Skin epidermis (tissue), 12 donors: Measurements from ENCODE around the gene DES.
"Not testable (repeated sequence)": the region's sequence is repeated elsewhere in the genome, so short reads cannot be mapped to it uniquely, and the experiment has no call there.

Experiments used
- H3K27ac ChIP-seq, 21 experiments: fragments of 200-600 bp; sonication (generic) in 11 of 21; one replicate each; pipeline ENCODE4 v1.5.0; 2020; ENCODE audit warnings: mild to moderate bottlenecking in 3 of 21, inconsistent platforms in 2 of 21, moderate library complexity in 2 of 21
- H3K4me3 ChIP-seq, 7 experiments: fragments of 200-600 bp; sonication (generic) in 2 of 7; one replicate each; pipeline ENCODE4 v1.5.0; 2020; ENCODE audit warnings: inconsistent platforms in 2 of 7, mild to moderate bottlenecking in 2 of 7, moderate library complexity in 1 of 7

The DES gene

DNA sequence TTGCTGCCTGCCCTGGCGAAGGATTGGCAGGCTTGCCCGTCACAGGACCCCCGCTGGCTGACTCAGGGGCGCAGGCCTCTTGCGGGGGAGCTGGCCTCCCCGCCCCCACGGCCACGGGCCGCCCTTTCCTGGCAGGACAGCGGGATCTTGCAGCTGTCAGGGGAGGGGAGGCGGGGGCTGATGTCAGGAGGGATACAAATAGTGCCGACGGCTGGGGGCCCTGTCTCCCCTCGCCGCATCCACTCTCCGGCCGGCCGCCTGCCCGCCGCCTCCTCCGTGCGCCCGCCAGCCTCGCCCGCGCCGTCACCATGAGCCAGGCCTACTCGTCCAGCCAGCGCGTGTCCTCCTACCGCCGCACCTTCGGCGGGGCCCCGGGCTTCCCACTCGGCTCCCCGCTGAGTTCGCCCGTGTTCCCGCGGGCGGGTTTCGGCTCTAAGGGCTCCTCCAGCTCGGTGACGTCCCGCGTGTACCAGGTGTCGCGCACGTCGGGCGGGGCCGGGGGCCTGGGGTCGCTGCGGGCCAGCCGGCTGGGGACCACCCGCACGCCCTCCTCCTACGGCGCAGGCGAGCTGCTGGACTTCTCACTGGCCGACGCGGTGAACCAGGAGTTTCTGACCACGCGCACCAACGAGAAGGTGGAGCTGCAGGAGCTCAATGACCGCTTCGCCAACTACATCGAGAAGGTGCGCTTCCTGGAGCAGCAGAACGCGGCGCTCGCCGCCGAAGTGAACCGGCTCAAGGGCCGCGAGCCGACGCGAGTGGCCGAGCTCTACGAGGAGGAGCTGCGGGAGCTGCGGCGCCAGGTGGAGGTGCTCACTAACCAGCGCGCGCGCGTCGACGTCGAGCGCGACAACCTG lies at the start of gene DES:
TSS of gene DES (plus strand) at position 223 of the 857 bp plus-strand sequence. CDS start at position 309, 86 bp downstream.
- peak within 1 kb of the TSS in 1 of 21 experiments; percentile 31 for H3K27ac ChIP-seq
- no peak within 1 kb of the TSS for H3K4me3 ChIP-seq

DNA sequence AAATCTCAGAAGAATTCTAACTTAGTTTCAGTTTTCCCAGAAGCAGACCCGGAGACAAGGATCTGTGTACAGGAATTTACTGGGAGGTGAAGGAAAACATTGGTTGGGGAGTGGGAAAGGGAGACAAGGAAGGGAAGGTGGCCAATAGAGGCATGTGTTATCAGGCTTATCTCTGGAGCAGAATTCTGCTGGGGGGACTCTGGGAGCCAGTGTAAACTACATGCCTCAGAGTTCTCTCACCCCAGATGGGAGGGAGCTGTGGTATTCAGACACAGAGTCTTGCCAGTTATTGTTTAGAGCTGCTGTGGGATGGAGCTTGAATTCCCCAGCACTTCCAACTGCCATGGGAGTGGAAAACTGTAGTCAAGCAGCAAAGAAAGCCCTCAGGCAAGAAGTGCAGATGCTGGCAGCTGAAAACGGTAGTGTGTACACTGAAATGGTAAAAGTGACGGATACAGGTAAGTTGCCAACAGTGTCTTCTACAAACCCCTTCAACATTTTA lies 49.4 kb upstream of the DES start:
- H3K4me3 ChIP-seq, result no peak overlapping the region
- peak overlapping the region in 9 of 21 experiments; percentile 10 to 69 (median 52) for H3K27ac ChIP-seq

DNA sequence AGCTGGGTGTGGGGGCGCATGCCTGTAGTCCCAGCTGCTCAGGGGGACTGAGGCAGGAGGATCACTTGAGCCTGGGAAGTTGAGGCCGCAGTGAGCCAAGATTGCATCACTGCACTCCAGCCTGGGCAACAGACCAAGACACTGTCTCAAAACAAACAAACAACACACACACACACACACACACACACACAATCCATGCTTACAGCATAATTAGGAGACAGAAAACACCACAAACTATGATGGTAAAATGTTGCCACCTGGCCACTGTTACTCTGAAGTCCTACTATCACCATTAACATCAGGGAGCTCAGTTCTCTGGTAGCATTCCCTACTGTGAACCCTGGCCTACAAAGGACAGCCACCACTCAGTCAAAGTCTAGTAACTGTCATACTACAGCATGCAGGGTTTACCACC lies 48.7 kb upstream of the DES start:
- H3K27ac ChIP-seq, result peak overlapping the region in 5 of 21 experiments; percentile 10 to 69 (median 25)

DNA sequence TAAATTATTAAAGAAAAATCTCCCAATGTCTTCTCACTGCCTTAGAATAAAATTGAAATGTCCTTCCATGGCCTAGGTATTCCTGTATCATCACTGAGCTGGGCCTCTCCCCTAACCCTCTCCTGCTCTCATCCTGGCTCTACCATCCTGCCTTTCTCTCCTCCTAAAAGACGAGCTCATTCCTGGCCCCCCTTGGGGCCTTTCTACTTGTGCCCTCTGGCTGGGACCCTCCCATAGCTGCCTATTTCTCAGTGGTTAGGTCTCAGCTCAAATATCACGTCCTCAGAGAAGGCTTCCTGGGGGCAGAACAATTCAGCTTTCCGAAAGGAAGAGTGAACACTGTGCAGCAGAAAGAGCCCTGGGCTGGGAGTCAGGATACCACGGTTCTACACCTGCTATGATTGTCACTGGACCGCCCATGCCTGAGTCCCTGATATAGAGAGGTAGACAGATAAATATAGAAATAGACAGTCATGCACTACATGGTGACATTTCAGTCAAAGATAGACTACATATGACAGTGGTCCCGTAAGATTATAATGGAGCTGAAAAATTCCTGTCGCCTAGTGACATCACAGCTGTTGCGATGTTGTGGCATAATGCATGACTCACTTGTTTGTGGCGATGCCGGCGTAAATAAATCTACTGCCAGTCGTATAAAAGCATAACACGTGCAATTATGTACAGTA lies 39.9 kb upstream of the DES start:
- H3K27ac ChIP-seq, result no peak overlapping the region
- no peak overlapping the region for H3K4me3 ChIP-seq

More for the DNA sequence above, 48.7 kb upstream of the DES start:
- H3K4me3 ChIP-seq, result no peak overlapping the region

DNA sequence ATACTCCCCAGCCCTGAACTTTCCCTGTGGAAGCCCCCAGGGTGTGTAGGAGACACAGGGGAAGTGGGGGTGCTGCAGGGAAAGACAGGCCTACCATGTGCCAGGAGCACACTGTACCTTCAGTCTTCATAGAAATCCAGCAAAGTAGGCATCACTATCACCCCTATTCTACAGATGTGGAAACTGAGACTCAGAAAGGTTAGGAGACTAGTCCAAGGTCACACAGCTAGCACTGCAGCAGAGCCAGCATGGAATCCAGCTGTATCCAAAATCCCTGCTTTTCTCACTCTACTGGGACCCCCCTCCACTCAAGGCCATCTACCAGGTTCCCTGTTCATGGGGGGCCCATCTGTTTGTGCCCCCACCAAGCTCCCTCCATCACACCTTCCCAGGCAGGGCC lies 37.3 kb upstream of the DES start:
- Histone ChIP-seq H3K4me3 (no peak overlapping the region), H3K27ac (no peak overlapping the region)

DNA sequence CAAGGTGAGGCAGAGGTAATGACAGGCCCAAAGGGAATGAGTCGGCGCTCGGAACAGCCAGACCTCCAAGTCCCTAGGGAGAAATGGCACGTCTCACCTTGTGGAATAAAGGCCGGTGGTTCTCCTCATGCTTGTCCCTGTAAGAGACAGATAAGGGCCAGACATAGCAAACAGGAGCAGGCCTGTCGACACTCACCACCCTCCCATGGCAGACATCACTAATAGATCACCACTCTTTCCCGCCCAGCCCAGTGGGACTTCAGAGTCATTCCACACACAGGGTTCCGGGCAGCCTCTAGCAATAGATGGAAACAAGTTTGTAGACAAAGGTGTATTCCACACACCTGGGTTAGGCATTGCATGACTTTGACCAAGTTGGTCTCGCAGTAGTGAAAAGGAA lies 36.7 kb upstream of the DES start:
- Histone ChIP-seq H3K27ac (no peak overlapping the region), H3K4me3 (no peak overlapping the region)

DNA sequence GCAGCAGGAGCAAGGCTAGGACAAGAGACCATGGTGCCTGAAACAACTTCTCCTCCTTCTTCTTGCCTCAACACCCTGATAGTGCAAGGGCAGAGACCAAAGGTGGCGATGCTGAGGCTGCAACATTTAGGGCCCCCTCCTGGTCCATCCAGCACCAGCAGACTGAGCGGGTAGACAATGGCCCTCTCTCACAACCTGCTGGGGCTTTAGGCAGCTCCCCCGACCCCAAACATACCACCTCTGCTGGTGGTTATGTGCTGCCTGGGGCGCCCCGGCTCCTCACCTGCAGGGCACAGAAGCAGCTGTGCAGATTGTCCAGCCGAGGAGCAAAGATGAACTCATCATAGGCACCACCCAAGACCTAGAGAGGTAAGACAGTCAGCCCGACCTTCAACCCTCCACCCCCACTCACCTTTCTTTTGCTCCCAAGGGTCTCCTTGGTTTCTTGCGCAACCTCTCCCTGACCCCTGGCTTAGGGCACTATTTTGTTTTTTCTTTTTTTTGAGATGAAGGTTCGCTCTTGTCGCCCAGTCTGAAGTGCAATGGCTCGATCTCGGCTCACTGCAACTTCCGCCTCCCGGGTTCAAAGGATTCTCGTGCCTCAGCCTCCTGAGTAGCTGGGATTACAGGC lies 34.0 kb upstream of the DES start:
- H3K27ac ChIP-seq, result no peak overlapping the region
- no peak overlapping the region for H3K4me3 ChIP-seq

DNA sequence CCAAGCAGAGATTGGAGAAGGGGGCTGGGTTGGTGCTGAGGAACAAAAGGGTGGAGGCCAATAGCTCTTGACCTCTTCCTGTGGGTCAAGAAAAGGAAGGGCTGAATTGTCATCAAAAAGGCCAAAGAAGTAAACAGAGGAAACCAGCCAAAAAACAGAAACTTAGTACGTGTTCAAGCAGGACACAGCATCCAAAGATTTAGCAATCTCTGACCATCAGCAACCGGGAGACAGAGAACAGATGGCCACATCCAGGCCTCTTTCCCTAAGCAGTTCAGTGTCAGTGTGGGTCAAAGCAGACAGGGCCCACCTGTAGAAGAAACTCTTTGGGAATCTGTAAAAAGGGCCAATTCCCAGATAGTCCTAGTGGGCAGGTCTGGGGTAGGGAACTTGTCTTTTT lies 33.3 kb upstream of the DES start:
- no peak overlapping the region for H3K27ac ChIP-seq

DNA sequence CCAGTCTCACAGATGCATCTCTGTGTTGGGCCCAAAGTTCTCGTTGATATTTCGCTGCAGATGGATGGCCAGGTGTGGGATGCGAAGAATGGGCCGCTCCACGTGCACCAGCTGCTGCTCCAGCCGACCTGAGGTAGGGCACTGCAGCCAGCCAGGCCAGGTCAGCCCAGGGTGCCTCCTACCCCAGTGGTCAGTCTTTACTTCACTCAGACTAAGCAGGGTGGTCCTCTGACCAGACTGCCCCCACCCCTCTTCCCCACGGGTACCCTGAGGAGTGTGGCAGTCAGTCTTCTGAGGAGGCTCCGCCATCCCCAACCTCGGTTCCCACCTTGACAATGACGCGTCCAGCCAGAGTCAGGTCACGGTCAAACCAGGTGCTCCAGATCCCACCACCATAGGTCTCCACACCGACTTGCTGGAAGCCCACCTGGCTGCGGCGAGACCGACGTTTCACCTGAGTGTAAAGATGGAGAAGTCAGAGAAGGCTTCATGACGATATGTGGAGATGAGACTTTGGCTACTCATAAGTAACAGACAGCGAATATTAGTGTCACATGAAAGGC lies 32.1 kb upstream of the DES start:
- Histone ChIP-seq H3K27ac (peak overlapping the region in 1 of 21 experiments; percentile 89), H3K4me3 (no peak overlapping the region)

More for the DNA sequence above, 33.3 kb upstream of the DES start:
- no peak overlapping the region for H3K4me3 ChIP-seq

DNA sequence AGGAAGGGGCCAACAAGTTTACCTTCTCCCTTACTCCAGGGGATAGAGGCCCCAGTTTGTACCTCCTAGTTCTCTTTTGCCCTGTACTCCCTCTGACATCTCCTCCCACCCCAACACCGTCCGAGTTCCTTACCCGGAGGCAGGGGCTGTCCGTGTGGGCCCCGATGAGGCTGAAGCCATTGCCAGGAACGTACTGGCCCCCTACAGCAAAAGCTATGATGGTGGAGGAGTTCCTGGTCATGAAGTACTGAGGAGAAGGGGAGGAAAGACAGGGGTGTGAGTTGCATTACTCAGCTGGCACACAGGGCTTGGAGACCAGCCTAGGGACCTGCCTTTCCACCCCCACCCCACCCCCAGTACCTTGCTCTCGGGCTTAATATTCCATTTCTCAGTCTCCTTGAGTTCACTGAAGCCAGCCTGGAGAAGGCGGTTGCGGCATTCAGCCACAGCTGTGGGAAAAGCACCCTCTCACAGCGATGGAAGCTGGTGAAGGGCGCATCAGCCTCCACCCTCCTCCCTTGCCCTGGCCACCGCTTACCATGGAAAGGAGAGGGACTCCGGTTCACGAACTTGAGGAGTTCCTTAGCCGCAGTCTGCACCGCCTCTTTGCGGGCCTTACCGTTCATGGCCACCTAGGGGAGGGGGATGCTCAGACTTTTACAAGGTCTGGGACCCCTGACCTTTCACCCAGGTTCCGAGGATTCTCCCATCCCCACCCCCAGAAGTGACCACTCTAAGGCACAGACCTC lies 31.5 kb upstream of the DES start:
- peak overlapping the region; percentile 61 to 90 (median 80) for H3K4me3 ChIP-seq
- peak overlapping the region; percentile 77 to 96 (median 89) for H3K27ac ChIP-seq

DNA sequence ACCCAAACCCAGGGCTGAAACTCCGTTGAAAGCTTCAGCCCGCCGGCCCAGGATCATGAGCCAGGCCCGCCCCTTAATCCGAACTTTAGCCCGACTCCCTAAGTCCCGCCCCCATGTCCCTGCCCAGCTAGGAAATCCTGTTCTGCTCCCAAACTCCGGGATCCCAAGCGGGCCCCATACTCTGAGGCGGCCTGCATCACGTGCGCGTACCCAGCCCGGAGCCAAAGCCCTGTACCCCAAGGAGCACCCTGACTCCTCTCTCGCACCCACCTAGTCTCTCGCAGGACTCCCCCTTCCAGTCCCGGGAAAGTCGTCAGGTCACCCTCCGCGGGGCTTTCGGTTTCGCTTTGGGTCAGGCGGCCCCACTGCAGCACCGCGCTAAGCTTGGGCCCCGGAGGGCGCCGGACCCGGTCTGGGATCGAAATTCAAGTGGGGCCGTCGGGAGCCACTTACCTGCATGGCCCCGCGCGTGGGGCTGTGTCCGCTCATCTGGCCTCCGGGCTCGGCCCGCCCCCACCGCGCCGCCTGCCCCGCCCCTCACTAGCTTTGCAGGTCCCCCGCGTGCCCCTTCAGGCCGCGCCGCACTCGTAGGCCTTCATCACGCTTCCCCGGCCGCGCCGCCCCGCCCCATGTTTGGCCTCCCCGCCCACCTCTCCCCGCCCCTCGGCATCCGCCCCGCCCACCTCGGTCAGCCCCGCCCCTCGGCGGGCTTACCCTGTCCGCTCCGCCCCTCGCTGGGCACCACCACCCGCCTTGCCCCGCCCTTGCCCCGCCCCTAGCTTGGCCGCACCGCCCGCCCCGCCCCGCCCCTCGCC lies 30.7 kb upstream of the DES start, which contains the start of gene DNPEP:
TSS of gene DNPEP (minus strand) at position 607 of the 815 bp plus-strand sequence. CDS start at position 489, 118 bp downstream.
- H3K27ac ChIP-seq, result peak within 1 kb of the TSS; percentile 77 to 96 (median 89)
- peak within 1 kb of the TSS; percentile 61 to 90 (median 80) for H3K4me3 ChIP-seq

DNA sequence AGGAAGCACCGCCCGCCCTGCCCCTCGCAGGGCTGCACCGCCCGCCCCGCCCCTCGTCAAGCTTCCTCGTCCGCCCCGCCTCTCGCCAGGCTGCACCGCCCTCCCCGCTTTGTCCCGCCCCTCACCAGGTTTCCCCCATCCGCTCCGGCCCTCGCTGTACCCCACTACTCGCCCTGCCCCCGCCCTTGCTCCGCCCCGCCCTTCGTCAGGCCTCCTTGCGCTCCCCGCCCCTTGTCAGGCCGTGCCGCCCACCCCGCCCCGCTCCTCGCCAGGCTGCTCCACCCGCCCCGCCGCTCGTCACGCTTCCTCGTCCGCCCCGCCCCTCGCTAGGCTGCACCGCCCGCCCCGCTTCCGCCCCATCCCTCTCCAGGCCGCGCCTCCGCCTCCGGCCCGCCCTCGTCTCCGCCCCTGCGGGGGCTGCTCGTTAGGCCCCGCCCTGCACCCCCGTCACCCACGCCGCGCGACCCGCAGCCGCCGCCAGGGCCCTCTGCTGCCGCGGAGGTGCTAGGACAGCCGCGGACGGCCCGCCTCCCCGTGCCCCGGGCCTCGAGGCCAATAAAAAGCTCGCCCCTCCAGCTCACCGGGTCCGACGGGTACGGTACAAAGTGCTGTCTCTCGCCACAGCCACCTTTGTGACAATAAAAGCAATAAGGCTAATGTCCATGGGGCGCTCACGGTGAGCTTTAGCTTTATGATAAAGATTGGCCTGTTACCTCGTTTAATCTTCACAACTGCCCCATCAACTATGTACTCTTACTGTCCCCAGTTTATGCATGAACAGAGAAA lies 29.9 kb upstream of the DES start:
- H3K27ac ChIP-seq, result peak overlapping the region in 18 of 21 experiments; percentile 50 to 96 (median 89)
- H3K4me3 ChIP-seq, result peak overlapping the region in 6 of 7 experiments; percentile 61 to 90 (median 78)

DNA sequence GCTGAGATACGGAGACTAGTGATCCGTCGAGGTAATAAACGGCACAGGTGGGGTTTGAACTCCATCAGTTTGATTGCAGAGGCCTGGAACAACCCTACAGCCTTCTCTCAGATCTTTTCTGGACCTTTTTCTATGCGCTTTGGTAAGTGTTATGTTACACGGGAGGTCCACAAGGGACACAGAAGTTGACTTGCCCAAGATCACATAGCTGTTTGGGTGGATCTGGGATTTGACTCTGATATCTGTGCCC lies 29.3 kb upstream of the DES start:
- H3K4me3 ChIP-seq, result peak overlapping the region in 5 of 7 experiments; percentile 61 to 90 (median 80)
- peak overlapping the region in 17 of 21 experiments; percentile 59 to 96 (median 89) for H3K27ac ChIP-seq

DNA sequence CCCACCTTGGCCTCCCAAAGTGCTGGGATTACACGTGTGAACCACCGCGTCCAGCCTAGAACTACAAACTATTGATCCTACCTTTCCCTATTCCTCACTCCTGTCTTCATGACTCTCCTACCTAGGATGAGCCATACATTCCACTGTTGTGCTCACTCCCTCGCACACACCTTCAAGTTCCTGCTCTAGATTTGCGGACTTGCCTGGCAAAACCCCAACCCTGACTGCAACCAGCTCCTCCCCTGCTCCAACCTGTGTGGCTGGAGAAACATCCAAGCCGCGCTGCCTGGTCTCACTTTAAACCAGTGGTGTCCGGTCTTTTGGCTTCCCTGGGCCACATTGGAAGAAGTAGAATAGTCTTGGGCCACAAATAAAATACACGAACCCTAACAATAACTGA lies 25.4 kb upstream of the DES start:
- no peak overlapping the region for H3K4me3 ChIP-seq
- no peak overlapping the region for H3K27ac ChIP-seq

DNA sequence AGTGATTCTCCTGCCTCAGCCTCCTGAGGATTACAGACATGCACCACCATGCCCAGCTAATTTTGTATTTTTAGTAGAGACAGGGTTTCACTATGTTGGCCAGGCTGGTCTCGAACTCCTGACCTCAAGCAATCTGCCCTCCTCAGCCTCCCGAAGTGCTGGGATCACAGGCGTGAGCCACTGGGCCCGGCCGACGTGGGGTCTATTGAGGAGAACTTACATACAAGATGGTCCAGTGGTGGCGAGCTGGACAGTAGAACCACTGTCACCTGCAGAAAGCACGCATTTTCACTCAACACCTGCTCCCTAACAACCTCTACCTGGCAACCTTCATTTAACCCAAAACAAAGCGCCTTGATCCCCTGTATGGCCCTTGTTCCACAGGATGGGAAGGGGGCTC lies 23.1 kb upstream of the DES start:
- H3K27ac ChIP-seq, H3K4me3 ChIP-seq: not testable (repeated sequence)

DNA sequence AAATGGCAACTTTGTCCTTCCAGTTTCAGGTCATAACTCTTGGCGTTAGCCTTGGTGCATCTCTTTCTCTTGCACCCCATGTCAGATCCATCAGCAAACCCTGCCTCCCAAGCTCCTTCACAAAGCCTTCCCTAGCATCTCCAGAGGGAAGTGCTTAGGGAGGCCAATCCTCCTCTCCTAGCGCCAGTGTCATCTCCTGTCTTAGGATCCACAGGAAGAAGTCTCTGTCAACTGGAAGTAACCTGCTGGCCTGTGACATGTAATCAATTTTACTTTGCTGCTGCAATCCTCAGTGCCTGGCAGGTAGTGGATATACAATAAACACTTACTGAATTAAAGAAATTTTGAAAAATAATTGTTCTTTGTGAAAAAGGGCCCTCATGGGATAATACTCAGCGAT lies 22.6 kb upstream of the DES start:
- H3K27ac ChIP-seq, result no peak overlapping the region
- no peak overlapping the region for H3K4me3 ChIP-seq

DNA sequence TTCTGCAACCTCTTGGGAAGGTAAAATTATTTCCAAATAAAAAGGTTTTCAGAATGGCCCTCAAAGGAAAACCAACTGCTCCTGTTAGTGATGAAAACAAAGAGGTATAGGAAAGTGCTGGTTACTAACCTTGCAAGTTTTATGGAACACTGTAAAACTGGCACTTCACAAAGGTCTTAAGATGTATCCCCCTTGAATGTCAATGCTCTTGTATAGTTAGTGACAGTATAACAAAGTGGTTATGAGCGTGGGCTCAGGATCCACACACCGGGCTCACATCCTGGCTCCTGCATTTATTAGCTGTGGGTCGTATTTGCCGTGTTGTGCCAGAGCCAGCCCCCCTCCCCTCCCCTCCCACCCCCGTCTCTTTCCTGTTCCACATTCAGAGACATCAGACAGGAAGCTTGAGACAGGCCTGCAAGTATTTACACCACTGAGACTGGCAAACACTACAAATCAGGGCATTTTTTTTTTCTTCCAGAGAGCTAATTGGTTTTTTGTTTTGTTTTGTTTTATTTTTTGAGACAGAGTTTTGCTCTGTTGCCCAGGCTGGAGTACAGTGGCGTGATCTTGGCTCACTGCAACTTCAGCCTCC lies 21.2 kb upstream of the DES start:
- H3K27ac ChIP-seq, result no peak overlapping the region

More for the DNA sequence above, 21.2 kb upstream of the DES start:
- no peak overlapping the region for H3K4me3 ChIP-seq
